Measurements from ENCODE around the gene NTNG1. TPM values are rescaled to one million over a fixed set of nuclear protein-coding genes. Genes with fewer than 3 reads are reported as not detected.

Gene NTNG1
- total RNA-seq, 1 donor from 2014 or later: not detected

GRCh38 chr1:107247679-107248078, 106.8 kb downstream of the NTNG1 start:
- intact Hi-C loops (cut with DNase I): no loop called here

GRCh38 chr1:107250169-107250568, 109.3 kb downstream of the NTNG1 start:
- DNase-seq (ENCODE audit: low spot score): no peak
- intact Hi-C loops (cut with DNase I): no loop called here

More at GRCh38 chr1:107247679-107248078, 106.8 kb downstream of the NTNG1 start:
- DNase-seq (ENCODE audit: low spot score): no peak

GRCh38 chr1:107251083-107251482, 110.2 kb downstream of the NTNG1 start:
- DNase-seq (ENCODE audit: low spot score): no peak
- intact Hi-C loops (cut with DNase I): no loop called here

- no peak for DNase-seq (ENCODE audit: low spot score)
- intact Hi-C loops (cut with DNase I): no loop called here
Observed at GRCh38 chr1:107251839-107252238, 111.0 kb downstream of the NTNG1 start.

- intact Hi-C loops (cut with DNase I): no loop called here
- no peak for DNase-seq (ENCODE audit: low spot score)
Observed at GRCh38 chr1:107252271-107252670, 111.4 kb downstream of the NTNG1 start.

GRCh38 chr1:107254306-107254705, 113.5 kb downstream of the NTNG1 start:
- DNase-seq (ENCODE audit: low spot score): no peak
- intact Hi-C loops (cut with DNase I): no loop called here

- no peak for DNase-seq (ENCODE audit: low spot score)
- intact Hi-C loops (cut with DNase I): no loop called here
Observed at GRCh38 chr1:107255469-107255868, 114.6 kb downstream of the NTNG1 start.

- intact Hi-C loops (cut with DNase I): no loop called here
- no peak for DNase-seq (ENCODE audit: low spot score)
Observed at GRCh38 chr1:107262467-107263286, 121.8 kb downstream of the NTNG1 start.

- intact Hi-C loops (cut with DNase I): no loop called here
- DNase-seq (ENCODE audit: low spot score): no peak
Observed at GRCh38 chr1:107263291-107263915, 122.6 kb downstream of the NTNG1 start.

GRCh38 chr1:107264007-107264406, 123.2 kb downstream of the NTNG1 start:
- intact Hi-C loops (cut with DNase I): no loop called here
- no peak for DNase-seq (ENCODE audit: low spot score)

GRCh38 chr1:107264561-107264960, 123.7 kb downstream of the NTNG1 start:
- intact Hi-C loops (cut with DNase I): no loop called here
- no peak for DNase-seq (ENCODE audit: low spot score)

- no peak for DNase-seq (ENCODE audit: low spot score)
- intact Hi-C loops (cut with DNase I): no loop called here
Observed at GRCh38 chr1:107267489-107267888, 126.7 kb downstream of the NTNG1 start.

GRCh38 chr1:107272321-107272720, 131.5 kb downstream of the NTNG1 start:
- intact Hi-C loops (cut with DNase I): no loop called here

GRCh38 chr1:107273515-107273914, 132.7 kb downstream of the NTNG1 start:
- intact Hi-C loops (cut with DNase I): no loop called here
- DNase-seq (ENCODE audit: low spot score): no peak

More at GRCh38 chr1:107272321-107272720, 131.5 kb downstream of the NTNG1 start:
- no peak for DNase-seq (ENCODE audit: low spot score)

- no peak for DNase-seq (ENCODE audit: low spot score)
- intact Hi-C loops (cut with DNase I): no loop called here
Observed at GRCh38 chr1:107274227-107274626, 133.4 kb downstream of the NTNG1 start.

GRCh38 chr1:107276247-107276646, 135.4 kb downstream of the NTNG1 start:
- DNase-seq (ENCODE audit: low spot score): no peak
- intact Hi-C loops (cut with DNase I): no loop called here

- no peak for DNase-seq (ENCODE audit: low spot score)
- intact Hi-C loops (cut with DNase I): no loop called here
Observed at GRCh38 chr1:107277022-107277421, 136.2 kb downstream of the NTNG1 start.

GRCh38 chr1:107286125-107286524, 145.3 kb downstream of the NTNG1 start:
- no peak for DNase-seq (ENCODE audit: low spot score)
- intact Hi-C loops (cut with DNase I): no loop called here

GRCh38 chr1:107291987-107292386, 151.1 kb downstream of the NTNG1 start:
- no peak for DNase-seq (ENCODE audit: low spot score)
- intact Hi-C loops (cut with DNase I): no loop called here

GRCh38 chr1:107293901-107294613, 153.2 kb downstream of the NTNG1 start:
- intact Hi-C loops (cut with DNase I): no loop called here

More at GRCh38 chr1:107293901-107294613, 153.2 kb downstream of the NTNG1 start:
- DNase-seq (ENCODE audit: low spot score): no peak

Measured in cardiac septum (tissue), 1 donor.